ENCODE measurements around the gene UHRF2.
A peak's percentile ranks its signal among the peaks of the same experiment; 100 is the strongest.

UHRF2 gene

DNA sequence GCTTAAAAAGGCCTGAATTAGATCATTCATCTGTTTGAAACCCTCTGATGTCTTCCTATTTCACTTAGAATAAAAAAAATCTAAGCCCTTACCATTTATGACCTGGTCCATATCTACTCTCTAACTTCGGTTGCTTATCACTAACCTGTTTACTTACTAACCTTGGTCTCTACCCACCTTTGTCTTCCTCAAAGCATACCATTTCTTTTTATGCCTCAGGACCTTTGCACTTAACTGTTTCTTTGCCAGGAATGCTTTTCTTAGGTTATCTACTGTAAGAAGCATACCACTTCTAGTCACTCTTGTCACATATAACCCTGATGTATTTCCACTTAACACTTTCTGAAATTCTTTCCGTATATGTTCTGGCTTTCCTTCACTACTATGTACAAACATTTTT, 67.0 kb downstream of the UHRF2 start:
- H4K20me1 ChIP-seq (ENCODE audit: insufficient read depth, low read length, poor library complexity, severe bottlenecking), result no peaks in the 10 kb centered on the region
- H3K27me3 ChIP-seq (ENCODE audit: insufficient read depth, low read length, poor library complexity, severe bottlenecking), result no peaks in the 10 kb centered on the region
- no peak overlapping the region for H3K9ac ChIP-seq (ENCODE audit: low read depth, low read length, poor library complexity, severe bottlenecking)
- no peaks in the 10 kb centered on the region for H3K4me1 ChIP-seq (ENCODE audit: insufficient read depth, low read length, poor library complexity, severe bottlenecking)
- TF ChIP-seq EZH2phosphoT487 (IDR thresholded peaks at IDR 0.05; ENCODE audit: borderline replicate concordance), result no peak
- TF ChIP-seq, protein P1, sequence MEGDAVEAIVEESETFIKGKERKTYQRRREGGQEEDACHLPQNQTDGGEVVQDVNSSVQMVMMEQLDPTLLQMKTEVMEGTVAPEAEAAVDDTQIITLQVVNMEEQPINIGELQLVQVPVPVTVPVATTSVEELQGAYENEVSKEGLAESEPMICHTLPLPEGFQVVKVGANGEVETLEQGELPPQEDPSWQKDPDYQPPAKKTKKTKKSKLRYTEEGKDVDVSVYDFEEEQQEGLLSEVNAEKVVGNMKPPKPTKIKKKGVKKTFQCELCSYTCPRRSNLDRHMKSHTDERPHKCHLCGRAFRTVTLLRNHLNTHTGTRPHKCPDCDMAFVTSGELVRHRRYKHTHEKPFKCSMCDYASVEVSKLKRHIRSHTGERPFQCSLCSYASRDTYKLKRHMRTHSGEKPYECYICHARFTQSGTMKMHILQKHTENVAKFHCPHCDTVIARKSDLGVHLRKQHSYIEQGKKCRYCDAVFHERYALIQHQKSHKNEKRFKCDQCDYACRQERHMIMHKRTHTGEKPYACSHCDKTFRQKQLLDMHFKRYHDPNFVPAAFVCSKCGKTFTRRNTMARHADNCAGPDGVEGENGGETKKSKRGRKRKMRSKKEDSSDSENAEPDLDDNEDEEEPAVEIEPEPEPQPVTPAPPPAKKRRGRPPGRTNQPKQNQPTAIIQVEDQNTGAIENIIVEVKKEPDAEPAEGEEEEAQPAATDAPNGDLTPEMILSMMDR (conservative IDR thresholded peaks at IDR 0.05; ENCODE audit: low read length), result no peak
- H3K4me3 ChIP-seq (ENCODE audit: low read length, poor library complexity, severe bottlenecking), result no peak overlapping the region
- H3K9me2 ChIP-seq (replicated peaks; ENCODE audit: low read depth, low read length), result no peaks in the 10 kb centered on the region
- H3K4me2 ChIP-seq (ENCODE audit: low read depth, low read length, poor library complexity, severe bottlenecking), result no peak overlapping the region
- H3F3A ChIP-seq (ENCODE audit: low read depth), result no peaks in the 10 kb centered on the region
- no peaks in the 10 kb centered on the region for H3K79me2 ChIP-seq (ENCODE audit: insufficient read depth, low read length)
- peaks cover 81% of the 10 kb centered on the region for H3K36me3 ChIP-seq (ENCODE audit: insufficient read depth, low read length)
- H3K9me3 ChIP-seq (ENCODE audit: insufficient read depth, low read depth, low read length), result no peaks in the 10 kb centered on the region
- H2AFZ ChIP-seq (ENCODE audit: low read length), result no peak overlapping the region

DNA sequence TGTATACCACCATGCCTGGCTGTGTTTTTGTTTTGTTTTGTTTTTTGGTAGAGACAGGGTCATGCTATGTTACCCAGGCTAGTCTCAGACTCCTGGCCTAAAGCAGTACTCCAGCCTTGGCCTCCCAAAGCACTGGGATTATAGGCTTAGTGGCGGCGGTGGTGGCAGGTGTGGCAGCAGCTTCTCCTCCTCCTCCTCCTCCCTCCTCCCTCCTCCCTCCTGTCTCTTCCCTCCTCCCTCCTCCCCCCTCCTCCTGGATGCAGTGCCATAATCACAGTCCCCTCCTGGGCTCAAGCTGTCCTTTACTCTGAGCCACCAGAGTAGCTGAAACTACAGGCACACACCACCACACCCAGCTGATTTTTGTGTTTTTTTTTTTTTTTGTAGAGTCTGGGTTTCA, 71.2 kb downstream of the UHRF2 start:
- Histone ChIP-seq H3K27me3 (ENCODE audit: insufficient read depth, low read length, poor library complexity, severe bottlenecking) (no peaks in the 10 kb centered on the region), H4K20me1 (ENCODE audit: insufficient read depth, low read length, poor library complexity, severe bottlenecking) (no peaks in the 10 kb centered on the region), H2AFZ (ENCODE audit: low read length) (no peak overlapping the region), H3K36me3 (ENCODE audit: insufficient read depth, low read length) (peaks cover 84% of the 10 kb centered on the region), H3K4me2 (ENCODE audit: low read depth, low read length, poor library complexity, severe bottlenecking) (no peak overlapping the region), H3K9me3 (ENCODE audit: insufficient read depth, low read depth, low read length) (no peaks in the 10 kb centered on the region), H3K9me2 (replicated peaks; ENCODE audit: low read depth, low read length) (no peaks in the 10 kb centered on the region), H3K4me1 (ENCODE audit: insufficient read depth, low read length, poor library complexity, severe bottlenecking) (no peaks in the 10 kb centered on the region), H3K79me2 (ENCODE audit: insufficient read depth, low read length) (no peaks in the 10 kb centered on the region), H3F3A (ENCODE audit: low read depth) (no peaks in the 10 kb centered on the region), H3K9ac (ENCODE audit: low read depth, low read length, poor library complexity, severe bottlenecking) (no peak overlapping the region), H3K4me3 (ENCODE audit: low read length, poor library complexity, severe bottlenecking) (no peak overlapping the region)
- TF ChIP-seq EZH2phosphoT487 (IDR thresholded peaks at IDR 0.05; ENCODE audit: borderline replicate concordance), result no peak
- TF ChIP-seq, protein P1 (conservative IDR thresholded peaks at IDR 0.05; ENCODE audit: low read length), result no peak

GRCh38 chr9:6488395-6488794, 75.4 kb downstream of the UHRF2 start:
- no peak overlapping the region for H3K4me3 ChIP-seq (ENCODE audit: low read length, poor library complexity, severe bottlenecking)
- no peaks in the 10 kb centered on the region for H3K27me3 ChIP-seq (ENCODE audit: insufficient read depth, low read length, poor library complexity, severe bottlenecking)
- no peaks in the 10 kb centered on the region for H4K20me1 ChIP-seq (ENCODE audit: insufficient read depth, low read length, poor library complexity, severe bottlenecking)
- TF ChIP-seq EZH2phosphoT487 (IDR thresholded peaks at IDR 0.05; ENCODE audit: borderline replicate concordance), result no peak
- TF ChIP-seq, protein P1 (conservative IDR thresholded peaks at IDR 0.05; ENCODE audit: low read length), result 0 out of 2 replicates have a peak, but pooled peaks have one; percentile 15
- H3F3A ChIP-seq (ENCODE audit: low read depth), result no peaks in the 10 kb centered on the region
- H3K79me2 ChIP-seq (ENCODE audit: insufficient read depth, low read length), result peaks cover 5% of the 10 kb centered on the region; the same call in 1 of the 2 replicates
- no peak overlapping the region for H3K9ac ChIP-seq (ENCODE audit: low read depth, low read length, poor library complexity, severe bottlenecking)
- peaks cover 56% of the 10 kb centered on the region; the same call in 1 of the 2 replicates for H3K36me3 ChIP-seq (ENCODE audit: insufficient read depth, low read length)
- no peak overlapping the region for H3K4me2 ChIP-seq (ENCODE audit: low read depth, low read length, poor library complexity, severe bottlenecking)
- no peak overlapping the region for H2AFZ ChIP-seq (ENCODE audit: low read length)
- no peaks in the 10 kb centered on the region for H3K4me1 ChIP-seq (ENCODE audit: insufficient read depth, low read length, poor library complexity, severe bottlenecking)
- no peaks in the 10 kb centered on the region for H3K9me2 ChIP-seq (replicated peaks; ENCODE audit: low read depth, low read length)
- no peaks in the 10 kb centered on the region for H3K9me3 ChIP-seq (ENCODE audit: insufficient read depth, low read depth, low read length)
